ENCODE data around the gene SPACA4. TPM values are rescaled to one million over a fixed set of nuclear protein-coding genes. Genes with fewer than 3 reads are reported as not detected.
"Not testable (repeated sequence)": the region's sequence is repeated elsewhere in the genome, so short reads cannot be mapped to it uniquely, and the experiment has no call there.

The SPACA4 gene
- total RNA-seq, 1 donor from 2014 or later, result not detected

DNA sequence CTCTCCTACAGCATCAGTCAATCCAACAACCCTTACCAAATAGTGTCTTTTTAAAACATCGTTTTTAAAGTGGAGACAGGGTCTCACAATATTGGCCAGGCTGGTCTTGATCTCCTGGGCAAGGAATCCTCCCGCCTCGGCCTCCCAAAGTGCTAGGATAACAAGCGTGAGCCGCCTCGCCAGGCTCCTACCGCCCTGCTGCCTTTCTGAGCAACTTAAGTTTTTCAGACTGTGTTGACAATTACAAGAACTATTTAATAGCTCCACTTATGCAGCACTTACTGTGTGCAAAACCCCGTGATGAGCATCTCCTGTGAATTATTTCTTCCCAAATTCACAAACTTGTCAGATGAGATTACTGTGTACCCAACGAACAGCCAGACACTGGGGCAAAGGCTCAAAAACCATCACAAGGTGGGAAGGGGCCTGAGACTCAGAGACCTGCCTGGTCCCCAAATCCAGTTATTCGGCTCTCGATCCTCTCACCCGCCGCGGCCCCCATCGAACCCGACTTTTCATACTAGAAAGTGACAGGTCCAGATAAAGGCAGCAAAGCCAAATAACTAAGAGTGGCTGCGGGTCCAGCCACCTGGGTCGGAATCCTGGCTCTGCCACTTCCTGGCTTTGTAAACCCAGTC, 11.9 kb downstream of the SPACA4 start:
- no peak for ATAC-seq
- no peak for DNase-seq (ENCODE audit: low spot score)

DNA sequence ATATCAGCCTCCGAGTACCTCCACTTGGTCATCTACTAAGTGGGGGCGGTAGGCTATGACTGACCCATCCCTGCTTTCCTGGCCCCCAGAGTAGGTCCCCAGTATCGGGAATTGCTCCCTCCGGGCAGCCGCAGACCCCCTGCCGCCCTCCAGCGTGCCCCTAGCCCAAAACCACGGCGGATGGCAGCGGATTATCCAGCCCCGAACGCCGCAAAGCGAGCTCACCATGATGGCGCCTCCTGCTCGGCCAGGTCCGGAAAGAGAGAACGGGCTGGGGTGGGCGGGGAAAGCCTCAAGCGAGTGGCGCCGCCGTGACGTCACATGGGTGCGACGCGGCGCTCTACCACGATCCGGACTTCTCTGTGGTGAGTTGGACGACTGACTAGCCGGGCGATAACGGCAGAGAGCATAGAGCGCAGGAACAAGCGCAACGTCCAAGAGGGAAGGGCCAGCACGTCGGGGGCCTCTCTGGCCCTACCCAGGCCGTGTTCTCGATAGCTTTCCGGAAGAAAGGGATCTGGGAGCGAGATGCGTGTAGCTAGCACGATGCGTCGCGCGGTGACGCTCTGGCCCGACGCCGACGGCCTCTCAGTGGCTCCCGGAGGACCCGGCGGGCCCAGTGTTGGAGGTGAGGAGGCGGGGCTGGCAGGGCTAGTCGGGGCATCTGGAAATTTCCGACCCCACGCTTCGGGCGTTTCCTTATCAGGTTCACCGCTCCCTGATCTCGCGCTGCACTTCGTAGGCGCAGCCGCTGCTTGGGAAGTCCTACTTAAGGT, 12.6 kb downstream of the SPACA4 start, which contains the start of the genes RPL18 and SPHK2:
TSS of gene RPL18 (minus strand) at position 263 of the 776 bp plus-strand sequence. CDS start at position 228, 35 bp downstream.
TSS of gene SPHK2 (plus strand) at position 591 of the 776 bp plus-strand sequence. CDS start 1,009 bp downstream, outside the sequence.
- ATAC-seq, result peak; percentile 85
- DNase-seq (ENCODE audit: low spot score), result peak; percentile 99

DNA sequence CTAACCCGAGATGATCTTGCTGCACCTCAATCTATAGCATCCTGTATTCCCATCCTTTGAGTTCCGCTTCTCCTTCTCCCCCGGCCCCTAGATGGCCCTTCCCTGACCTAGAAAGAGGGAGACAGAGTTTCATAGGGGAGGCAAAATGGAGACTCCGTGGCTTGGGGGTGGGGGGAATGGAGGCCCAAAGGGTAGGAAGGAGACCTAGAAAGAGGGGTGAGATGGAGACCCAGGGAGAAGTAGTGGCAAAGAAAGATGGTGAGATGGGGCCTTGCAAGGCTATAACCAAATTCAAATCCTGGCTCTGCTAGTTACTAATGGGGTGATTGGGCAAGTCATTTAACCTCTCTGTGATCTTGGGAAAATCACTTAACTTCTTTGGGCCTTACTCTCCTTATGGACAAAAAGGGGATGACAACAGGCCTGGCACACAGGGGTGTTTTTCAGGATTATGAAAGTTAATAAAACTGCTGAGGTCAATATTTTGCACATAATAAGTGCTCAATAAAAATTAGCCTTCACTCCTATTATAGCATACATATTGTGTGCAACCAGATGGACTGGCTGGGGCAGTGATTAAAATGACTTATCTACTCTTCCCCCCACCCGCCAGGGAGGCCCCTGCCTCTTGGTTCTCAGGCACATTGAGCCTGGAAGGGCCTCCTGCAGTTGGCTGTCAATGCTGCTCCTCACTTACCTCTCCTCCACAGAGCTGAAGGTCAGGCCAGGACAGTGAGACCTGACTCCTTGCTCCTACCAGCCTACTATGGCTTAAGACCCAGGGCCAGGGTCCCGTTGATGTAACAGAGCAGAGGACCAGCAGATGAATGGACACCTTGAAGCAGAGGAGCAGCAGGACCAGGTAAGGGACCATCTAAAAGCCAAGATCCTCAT, 13.4 kb downstream of the SPACA4 start:
- no peak for DNase-seq (ENCODE audit: low spot score)
- ATAC-seq, result no peak

DNA sequence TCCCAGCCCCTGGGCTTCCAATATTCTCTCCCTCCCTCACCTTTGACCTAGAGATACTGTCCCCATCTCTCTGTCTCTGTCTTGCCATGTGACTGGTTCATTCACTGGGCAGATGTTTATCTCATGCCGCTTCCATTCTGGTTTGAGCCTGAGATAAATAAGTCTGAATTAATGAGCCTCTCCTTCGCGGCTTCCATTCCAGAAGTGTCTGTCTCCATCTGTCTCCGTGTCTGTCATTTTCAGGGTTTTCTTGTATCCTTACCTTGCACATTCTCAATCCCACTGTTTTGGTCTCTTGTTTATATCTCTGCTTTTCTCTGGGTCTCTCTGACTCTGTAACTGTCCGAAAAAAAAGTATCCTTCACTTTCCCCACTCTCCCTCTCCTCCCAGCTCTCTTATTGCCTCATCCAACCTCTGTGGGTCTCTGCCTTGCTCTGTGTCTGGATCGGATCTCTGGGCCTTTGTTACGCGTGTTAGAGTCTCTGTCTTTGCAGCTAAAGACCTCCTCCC, 17.1 kb downstream of the SPACA4 start:
- DNase-seq (ENCODE audit: low spot score) (no peak), ATAC-seq (no peak)

DNA sequence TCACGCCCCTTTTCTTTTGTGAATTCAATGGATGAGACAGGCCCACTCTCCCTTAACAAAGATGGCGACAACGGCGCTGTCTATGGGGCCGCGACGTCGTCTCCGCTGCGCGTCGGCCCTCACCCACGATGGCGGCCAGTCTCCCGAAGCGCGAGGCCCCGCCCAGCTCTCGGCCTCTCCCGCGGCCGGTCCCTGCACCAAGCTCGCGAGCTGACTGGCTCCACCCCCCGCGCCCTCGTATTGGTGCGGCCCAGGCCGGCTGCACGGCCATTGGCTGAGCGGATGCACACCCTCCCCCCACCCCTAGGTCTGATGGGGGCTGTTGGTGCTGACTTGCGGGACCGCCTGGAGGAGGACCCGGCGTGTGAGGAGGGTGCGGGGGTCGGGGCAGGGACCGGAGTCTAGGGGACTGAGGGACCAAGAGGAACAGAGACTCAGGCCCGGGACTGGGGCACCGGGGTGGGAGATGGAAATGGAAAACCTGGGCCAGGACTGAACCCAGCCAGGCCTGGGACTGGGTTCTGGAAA, 17.6 kb downstream of the SPACA4 start:
- ATAC-seq, result peak; percentile 75
- DNase-seq (ENCODE audit: low spot score), result peak; percentile 98

DNA sequence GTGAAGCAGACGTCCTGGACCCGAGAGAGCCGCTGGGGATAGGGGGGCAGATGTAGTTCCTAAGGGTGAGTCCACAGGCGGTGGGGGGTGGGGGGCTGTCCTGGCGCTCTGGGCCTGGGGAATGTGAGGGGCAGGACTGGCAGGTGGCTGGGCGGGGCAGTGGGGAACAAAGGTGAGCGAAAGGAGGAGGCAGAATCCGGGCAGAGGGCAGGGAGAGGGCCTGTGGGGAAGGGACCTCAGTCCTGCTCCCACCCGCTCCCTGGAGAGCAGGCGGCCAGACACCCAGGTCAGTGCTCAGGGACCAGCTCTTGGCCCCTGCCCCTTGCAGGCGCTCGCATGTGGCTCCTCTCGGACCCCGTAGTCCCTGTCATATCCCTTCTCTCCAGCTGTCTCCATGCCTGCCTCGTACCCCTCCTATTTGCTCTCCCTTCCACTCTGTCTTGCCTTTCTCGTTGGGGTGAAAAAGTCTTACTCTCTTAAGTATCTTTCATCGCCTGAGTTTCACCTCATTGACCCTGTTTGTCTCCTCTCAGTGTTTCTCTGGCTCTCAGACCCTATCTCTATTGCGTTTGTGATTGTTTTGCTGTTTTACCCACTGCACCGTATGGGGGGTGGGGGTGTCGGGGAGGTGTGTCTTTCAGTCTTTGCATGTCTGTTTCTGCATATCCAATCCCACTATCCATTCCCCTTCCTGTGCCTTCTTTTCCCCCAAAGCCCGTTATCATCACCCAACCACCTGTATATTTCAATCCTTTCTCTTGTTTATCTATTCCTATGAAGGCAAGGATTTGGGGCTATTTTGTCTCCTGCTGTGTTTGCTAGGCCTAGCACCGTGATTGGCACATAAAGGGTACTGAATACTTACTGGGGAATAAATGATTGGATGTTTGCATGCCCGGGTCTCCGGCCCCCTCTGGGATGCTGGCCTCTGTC, 18.5 kb downstream of the SPACA4 start:
- peak; percentile 69 for DNase-seq (ENCODE audit: low spot score)
- ATAC-seq, result peak; percentile 49

DNA sequence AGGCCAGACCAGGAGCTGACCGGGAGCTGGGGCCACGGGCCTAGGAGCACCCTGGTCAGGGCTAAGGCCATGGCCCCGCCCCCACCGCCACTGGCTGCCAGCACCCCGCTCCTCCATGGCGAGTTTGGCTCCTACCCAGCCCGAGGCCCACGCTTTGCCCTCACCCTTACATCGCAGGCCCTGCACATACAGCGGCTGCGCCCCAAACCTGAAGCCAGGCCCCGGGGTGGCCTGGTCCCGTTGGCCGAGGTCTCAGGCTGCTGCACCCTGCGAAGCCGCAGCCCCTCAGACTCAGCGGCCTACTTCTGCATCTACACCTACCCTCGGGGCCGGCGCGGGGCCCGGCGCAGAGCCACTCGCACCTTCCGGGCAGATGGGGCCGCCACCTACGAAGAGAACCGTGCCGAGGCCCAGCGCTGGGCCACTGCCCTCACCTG, 19.4 kb downstream of the SPACA4 start:
- peak; percentile 3 for ATAC-seq
- DNase-seq (ENCODE audit: low spot score), result peak; percentile 67

DNA sequence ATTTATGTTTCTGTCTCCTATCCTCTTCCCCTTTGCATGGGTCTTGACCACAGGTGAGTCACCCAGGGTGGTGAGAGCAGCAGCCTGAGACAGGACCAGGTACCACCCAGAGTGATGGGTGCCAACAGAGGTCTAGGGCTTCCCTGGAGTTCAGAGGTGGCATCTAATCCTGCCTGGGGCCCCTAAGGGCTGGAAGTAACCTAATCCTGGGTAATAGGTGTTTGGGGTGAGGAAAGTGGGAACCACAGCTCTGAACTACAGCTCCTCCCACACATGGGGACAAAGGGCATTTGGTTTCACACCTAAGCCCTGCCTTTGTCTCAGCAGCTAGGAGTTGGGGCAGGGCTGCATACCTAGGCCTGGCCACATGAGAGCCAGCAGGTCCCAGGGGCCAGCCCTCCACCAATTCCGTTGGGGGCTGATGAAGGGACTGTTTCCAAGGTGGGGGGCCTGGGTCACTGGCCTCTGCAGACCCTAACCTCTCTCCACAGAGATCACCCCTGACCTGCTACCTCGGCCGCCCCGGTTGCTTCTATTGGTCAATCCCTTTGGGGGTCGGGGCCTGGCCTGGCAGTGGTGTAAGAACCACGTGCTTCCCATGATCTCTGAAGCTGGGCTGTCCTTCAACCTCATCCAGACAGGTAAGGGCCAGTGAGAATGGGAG, 20.8 kb downstream of the SPACA4 start:
- ATAC-seq, result peak; percentile 39

DNA sequence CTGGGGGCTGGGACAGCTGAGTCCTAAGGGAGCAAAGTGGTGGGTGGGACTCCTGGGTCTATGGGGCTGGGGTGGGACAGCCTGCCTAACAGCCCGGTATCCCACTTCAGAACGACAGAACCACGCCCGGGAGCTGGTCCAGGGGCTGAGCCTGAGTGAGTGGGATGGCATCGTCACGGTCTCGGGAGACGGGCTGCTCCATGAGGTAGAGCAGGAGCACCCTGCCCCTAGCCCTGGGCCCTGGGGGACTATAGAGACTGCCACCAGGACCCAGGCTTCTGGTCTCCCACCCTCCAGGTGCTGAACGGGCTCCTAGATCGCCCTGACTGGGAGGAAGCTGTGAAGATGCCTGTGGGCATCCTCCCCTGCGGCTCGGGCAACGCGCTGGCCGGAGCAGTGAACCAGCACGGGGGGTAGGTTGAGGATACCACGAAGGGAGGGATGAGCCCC, 21.3 kb downstream of the SPACA4 start:
- ATAC-seq, result no peak

More for the DNA sequence above, 20.8 kb downstream of the SPACA4 start:
- DNase-seq (ENCODE audit: low spot score), result peak; percentile 66

DNA sequence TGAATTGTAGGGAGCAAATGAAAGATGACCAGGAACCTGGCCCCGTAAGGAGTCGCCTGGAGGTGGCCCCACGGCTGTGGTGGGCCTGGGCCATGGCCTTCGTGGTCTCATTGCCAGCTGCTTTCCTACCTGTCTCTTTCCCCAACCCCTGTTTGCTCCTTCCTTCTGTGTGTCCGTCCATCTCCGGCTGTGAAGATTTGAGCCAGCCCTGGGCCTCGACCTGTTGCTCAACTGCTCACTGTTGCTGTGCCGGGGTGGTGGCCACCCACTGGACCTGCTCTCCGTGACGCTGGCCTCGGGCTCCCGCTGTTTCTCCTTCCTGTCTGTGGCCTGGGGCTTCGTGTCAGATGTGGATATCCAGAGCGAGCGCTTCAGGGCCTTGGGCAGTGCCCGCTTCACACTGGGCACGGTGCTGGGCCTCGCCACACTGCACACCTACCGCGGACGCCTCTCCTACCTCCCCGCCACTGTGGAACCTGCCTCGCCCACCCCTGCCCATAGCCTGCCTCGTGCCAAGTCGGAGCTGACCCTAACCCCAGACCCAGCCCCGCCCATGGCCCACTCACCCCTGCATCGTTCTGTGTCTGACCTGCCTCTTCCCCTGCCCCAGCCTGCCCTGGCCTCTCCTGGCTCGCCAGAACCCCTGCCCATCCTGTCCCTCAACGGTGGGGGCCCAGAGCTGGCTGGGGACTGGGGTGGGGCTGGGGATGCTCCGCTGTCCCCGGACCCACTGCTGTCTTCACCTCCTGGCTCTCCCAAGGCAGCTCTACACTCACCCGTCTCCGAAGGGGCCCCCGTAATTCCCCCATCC, 22.1 kb downstream of the SPACA4 start:
- DNase-seq (ENCODE audit: low spot score), result no peak
- no peak for ATAC-seq

More for the DNA sequence above, 21.3 kb downstream of the SPACA4 start:
- DNase-seq (ENCODE audit: low spot score), result no peak

DNA sequence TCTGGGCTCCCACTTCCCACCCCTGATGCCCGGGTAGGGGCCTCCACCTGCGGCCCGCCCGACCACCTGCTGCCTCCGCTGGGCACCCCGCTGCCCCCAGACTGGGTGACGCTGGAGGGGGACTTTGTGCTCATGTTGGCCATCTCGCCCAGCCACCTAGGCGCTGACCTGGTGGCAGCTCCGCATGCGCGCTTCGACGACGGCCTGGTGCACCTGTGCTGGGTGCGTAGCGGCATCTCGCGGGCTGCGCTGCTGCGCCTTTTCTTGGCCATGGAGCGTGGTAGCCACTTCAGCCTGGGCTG, 22.7 kb downstream of the SPACA4 start:
- DNase-seq (ENCODE audit: low spot score) (no peak), ATAC-seq (no peak)

DNA sequence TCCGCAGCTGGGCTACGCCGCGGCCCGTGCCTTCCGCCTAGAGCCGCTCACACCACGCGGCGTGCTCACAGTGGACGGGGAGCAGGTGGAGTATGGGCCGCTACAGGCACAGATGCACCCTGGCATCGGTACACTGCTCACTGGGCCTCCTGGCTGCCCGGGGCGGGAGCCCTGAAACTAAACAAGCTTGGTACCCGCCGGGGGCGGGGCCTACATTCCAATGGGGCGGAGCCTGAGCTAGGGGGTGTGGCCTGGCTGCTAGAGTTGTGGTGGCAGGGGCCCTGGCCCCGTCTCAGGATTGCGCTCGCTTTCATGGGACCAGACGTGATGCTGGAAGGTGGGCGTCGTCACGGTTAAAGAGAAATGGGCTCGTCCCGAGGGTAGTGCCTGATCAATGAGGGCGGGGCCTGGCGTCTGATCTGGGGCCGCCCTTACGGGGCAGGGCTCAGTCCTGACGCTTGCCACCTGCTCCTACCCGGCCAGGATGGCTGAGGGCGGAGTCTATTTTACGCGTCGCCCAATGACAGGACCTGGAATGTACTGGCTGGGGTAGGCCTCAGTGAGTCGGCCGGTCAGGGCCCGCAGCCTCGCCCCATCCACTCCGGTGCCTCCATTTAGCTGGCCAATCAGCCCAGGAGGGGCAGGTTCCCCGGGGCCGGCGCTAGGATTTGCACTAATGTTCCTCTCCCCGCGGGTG, 23.2 kb downstream of the SPACA4 start:
- peak; percentile 30 for ATAC-seq
- DNase-seq (ENCODE audit: low spot score), result peak; percentile 70

DNA sequence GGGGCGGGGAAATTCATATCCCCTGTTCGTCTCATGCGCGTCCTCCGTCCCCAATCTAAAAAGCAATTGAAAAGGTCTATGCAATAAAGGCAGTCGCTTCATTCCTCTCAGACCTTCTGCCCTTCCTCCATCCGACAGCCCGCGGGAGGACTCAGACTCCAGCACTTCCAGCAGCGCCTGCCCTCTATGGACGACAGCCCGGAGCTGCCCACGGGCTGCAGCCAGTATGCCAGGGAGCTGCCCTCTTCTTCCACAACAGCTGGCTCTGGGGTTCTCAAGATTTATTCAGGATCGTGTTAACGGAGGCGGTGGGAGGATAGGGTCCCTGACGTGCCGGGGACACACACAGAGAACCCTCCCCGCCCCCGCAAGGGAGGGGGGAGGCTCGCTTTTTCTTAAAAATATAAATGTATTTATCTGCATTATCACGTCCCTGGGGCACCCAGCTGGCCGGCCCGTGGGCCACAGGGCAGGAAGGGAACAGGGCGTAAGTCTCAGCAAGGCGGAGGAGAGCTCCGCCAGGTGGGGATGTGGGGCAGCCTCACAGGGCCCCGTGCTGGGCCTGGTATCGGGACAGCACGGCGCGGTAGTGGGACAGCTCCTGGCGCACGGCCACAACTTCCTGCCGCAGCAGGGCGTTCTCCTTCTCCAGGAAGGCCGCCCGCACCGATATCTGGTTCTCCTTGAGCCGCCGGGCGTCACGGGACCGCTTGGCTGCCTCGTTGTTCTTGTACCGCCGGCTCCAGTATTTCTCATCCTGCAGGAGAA, 23.9 kb downstream of the SPACA4 start:
- ATAC-seq, result no peak
- DNase-seq (ENCODE audit: low spot score), result peak; percentile 72

DNA sequence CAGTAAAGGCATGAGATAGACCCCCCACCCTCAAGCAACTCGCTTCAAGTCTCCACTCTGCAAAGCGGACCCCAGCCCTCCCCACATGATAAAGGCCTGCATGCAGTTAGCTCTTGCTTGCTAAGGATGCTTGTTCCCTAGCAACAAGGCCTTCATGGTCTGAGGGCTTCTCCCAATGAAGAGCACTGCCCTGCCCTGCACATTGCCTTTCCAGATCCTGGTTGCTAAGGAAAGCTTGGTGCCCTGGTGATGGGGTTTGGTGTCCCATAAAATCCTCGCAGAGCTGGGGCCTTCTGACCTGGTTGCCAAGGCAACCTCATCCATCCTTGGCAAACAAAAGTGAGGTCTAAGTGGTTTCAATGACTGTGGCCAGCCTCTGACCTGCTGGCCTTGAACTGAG, 24.7 kb downstream of the SPACA4 start:
- DNase-seq (ENCODE audit: low spot score) (no peak), ATAC-seq (no peak)

DNA sequence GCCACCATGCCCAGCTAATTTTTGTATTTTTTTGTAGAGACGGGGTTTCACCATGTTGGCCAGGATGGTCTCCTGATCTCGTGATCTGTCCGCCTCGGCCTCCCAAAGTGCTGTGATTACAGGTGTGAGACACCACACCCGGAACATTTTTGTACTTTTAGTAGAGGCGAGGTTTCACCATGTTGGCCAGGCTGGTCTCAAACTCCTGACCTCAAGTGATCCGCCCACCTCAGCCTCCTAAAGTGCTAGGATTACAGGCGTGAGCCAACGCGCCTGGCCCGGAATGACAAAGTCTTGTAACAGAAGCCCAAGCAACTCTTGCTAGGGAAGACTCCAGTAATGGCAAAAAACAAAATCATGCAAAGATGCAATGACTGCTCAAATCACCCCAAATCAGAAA, 25.7 kb downstream of the SPACA4 start:
- ATAC-seq; DNase-seq (ENCODE audit: low spot score): not testable (repeated sequence)

DNA sequence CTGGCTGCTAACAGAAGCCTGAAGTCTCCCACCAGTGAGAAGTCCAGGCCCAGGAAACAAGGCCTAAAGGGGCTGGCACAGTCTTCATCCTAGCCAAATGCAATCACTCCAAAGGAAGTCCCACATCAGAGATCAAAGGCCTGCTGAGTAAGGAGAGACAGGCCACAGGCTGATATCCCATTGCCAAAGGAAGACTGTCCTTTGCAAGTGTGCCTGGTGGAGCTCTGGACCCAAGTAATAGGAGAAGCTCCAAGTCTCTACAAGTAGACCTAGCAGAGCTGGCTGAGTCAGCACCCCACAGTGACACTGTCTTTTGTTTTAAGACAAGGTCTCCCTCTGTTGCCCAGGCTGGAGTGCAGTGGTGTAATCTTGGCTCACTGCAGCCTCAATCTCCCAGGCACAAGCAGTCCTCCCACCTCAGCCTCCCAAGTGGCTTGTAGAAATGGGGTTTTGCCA, 26.2 kb downstream of the SPACA4 start:
- no peak for DNase-seq (ENCODE audit: low spot score)
- ATAC-seq, result no peak
